T-helper 1 cell treated with Interleukin-12 subunit alpha and Interleukin-12 subunit beta and Interleukin-4 antibody, amounts not matched to agents 30 ng/mL and 1 ng/mL, for 36 hours (primary cell): ENCODE data around the gene NINJ2. TPM values are rescaled to one million over a fixed set of nuclear protein-coding genes. Genes with fewer than 3 reads are reported as not detected.
"Not testable (repeated sequence)": the region's sequence is repeated elsewhere in the genome, so short reads cannot be mapped to it uniquely, and the experiment has no call there.

ENCODE experiments used
- intact Hi-C: fragments of 100-400 bp; cut with micrococcal nuclease; formaldehyde crosslinking; loops from one replicate; pipeline ENCODE4 v1.15.1; 2024
- total RNA-seq: library from RNA; stranded (reverse); gene quantifications from 2 replicates; pipeline ENCODE4 v1.2.3, GENCODE V29; 2022

Gene NINJ2
- total RNA-seq = 16.0 and 17.2 TPM in 2 replicates

- intact Hi-C loops = no loop called here
Measured at GRCh38 chr12:663293-663871, at the start of gene NINJ2. Gene NINJ2, minus strand, starts transcription at chr12:663445. Its CDS starts 85 bp downstream, at chr12:663360.

GRCh38 chr12:712172-712863 is 49.1 kb upstream of the NINJ2 start:
- intact Hi-C loops = loop anchor here (2.0 kb wide), 2 partner anchors 28 to 38 kb away; no protein-coding TSS in a partner anchor

GRCh38 chr12:709455-710020 is 46.3 kb upstream of the NINJ2 start:
- intact Hi-C loops = no loop called here

- intact Hi-C loops = not testable (repeated sequence)
Measured at GRCh38 chr12:708084-708483, 44.8 kb upstream of the NINJ2 start.

- intact Hi-C loops = no loop called here
Measured at GRCh38 chr12:704516-705242, 41.4 kb upstream of the NINJ2 start.

- intact Hi-C loops = no loop called here
Measured at GRCh38 chr12:701896-702539, 38.8 kb upstream of the NINJ2 start.

GRCh38 chr12:700016-700415 is 36.8 kb upstream of the NINJ2 start:
- intact Hi-C loops = no loop called here

GRCh38 chr12:698222-698621 is 35.0 kb upstream of the NINJ2 start:
- intact Hi-C loops = not testable (repeated sequence)

GRCh38 chr12:697481-697880 is 34.2 kb upstream of the NINJ2 start:
- intact Hi-C loops = no loop called here

- intact Hi-C loops = no loop called here
Measured at GRCh38 chr12:694734-695503, 31.7 kb upstream of the NINJ2 start.

- intact Hi-C loops = no loop called here
Measured at GRCh38 chr12:693934-694533, 30.8 kb upstream of the NINJ2 start.

- intact Hi-C loops = no loop called here
Measured at GRCh38 chr12:692274-692673, 29.0 kb upstream of the NINJ2 start.

GRCh38 chr12:690466-690865 is 27.2 kb upstream of the NINJ2 start:
- intact Hi-C loops = no loop called here

GRCh38 chr12:685388-685787 is 22.1 kb upstream of the NINJ2 start:
- intact Hi-C loops = loop anchor here (1.0 to 2.0 kb wide), 6 partner anchors 11 to 66 kb away; no protein-coding TSS in a partner anchor

- intact Hi-C loops = loop anchor here (2.0 kb wide), 2 partner anchors 28 to 44 kb away; no protein-coding TSS in a partner anchor
Measured at GRCh38 chr12:684416-684815, 21.2 kb upstream of the NINJ2 start.

- intact Hi-C loops = no loop called here
Measured at GRCh38 chr12:681568-682256, 18.5 kb upstream of the NINJ2 start.

GRCh38 chr12:678747-679712 is 15.8 kb upstream of the NINJ2 start:
- intact Hi-C loops = no loop called here

GRCh38 chr12:675562-675961 is 12.3 kb upstream of the NINJ2 start:
- intact Hi-C loops = loop anchor here (2.0 kb wide), 4 partner anchors 33 to 99 kb away; no protein-coding TSS in a partner anchor
